ENCODE results near the gene KCNF1. TPM values are rescaled to one million over a fixed set of nuclear protein-coding genes. Genes with fewer than 3 reads are reported as not detected.
A peak's percentile ranks its signal among the peaks of the same experiment; 100 is the strongest.

KCNF1 gene
- total RNA-seq, 1 experiment from 2014 or later, result 0.52 TPM

GRCh38 chr2:10894264-10894935 lies 17.3 kb upstream of the KCNF1 start:
- DNase-seq (ENCODE audit: low read depth, low spot score), result no peak
- no peaks in the 10 kb centered on the region for H3K4me1 ChIP-seq (ENCODE audit: control insufficient read depth in 1 of 2, insufficient read depth in 2 of 2, low read length in 2 of 2)
- POLR2A ChIA-PET, result no interaction called here
- no peaks in the 10 kb centered on the region for H3K9me2 ChIP-seq (ENCODE audit: insufficient read depth)
- TF ChIP-seq YY1 (IDR thresholded peaks at IDR 0.05; ENCODE audit: extremely low read depth, insufficient replicate concordance, low read depth, low read length) (no peak), REST (IDR thresholded peaks at IDR 0.05; ENCODE audit: low read depth) (no peak)
- TF ChIP-seq, protein P1, sequence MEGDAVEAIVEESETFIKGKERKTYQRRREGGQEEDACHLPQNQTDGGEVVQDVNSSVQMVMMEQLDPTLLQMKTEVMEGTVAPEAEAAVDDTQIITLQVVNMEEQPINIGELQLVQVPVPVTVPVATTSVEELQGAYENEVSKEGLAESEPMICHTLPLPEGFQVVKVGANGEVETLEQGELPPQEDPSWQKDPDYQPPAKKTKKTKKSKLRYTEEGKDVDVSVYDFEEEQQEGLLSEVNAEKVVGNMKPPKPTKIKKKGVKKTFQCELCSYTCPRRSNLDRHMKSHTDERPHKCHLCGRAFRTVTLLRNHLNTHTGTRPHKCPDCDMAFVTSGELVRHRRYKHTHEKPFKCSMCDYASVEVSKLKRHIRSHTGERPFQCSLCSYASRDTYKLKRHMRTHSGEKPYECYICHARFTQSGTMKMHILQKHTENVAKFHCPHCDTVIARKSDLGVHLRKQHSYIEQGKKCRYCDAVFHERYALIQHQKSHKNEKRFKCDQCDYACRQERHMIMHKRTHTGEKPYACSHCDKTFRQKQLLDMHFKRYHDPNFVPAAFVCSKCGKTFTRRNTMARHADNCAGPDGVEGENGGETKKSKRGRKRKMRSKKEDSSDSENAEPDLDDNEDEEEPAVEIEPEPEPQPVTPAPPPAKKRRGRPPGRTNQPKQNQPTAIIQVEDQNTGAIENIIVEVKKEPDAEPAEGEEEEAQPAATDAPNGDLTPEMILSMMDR (IDR thresholded peaks at IDR 0.05 in 2 of 3, conservative IDR thresholded peaks at IDR 0.05 in 1 of 3; ENCODE audit: borderline replicate concordance in 1 of 3, insufficient read depth in 1 of 3, low read depth in 2 of 3, low read length in 2 of 3), result 0 out of 6 replicates have a peak, but pooled peaks of 1 of the 3 experiments have one; percentile 7
- no peak overlapping the region for H3K27ac ChIP-seq (ENCODE audit: low read depth, low read length)
- H3K9me3 ChIP-seq (ENCODE audit: control insufficient read depth in 1 of 2, insufficient read depth in 1 of 2, low read depth in 1 of 2, low read length in 2 of 2), result no peaks in the 10 kb centered on the region
- no peak overlapping the region for H3K4me3 ChIP-seq (replicated peaks in 1 of 2; ENCODE audit: low read depth in 1 of 2, low read length in 2 of 2)
- RAD21 ChIA-PET (ENCODE audit: low non-redundant PET in 1 of 2, low total read pairs in 2 of 2, uncharacterized antibody in 2 of 2, unreplicated experiment in 2 of 2), result no interaction called here
- no peak overlapping the region for H3K9ac ChIP-seq (ENCODE audit: low read length)
- intact Hi-C loops (cut with micrococcal nuclease), result no loop called here
- no peaks in the 10 kb centered on the region for H4K20me1 ChIP-seq (ENCODE audit: insufficient read depth)
- no TSS peak for BruUV-seq (replicated peaks)
- H2AFZ ChIP-seq (ENCODE audit: low read depth, low read length, poor library complexity, severe bottlenecking), result no peak overlapping the region
- ATAC-seq, result no peak
- 0 out of 2 replicates have a peak, but pooled peaks cover 2% of the 10 kb centered on the region for H3K27me3 ChIP-seq (ENCODE audit: insufficient read depth, low read length)
- CTCF ChIA-PET, result interaction anchor here (1.4 kb wide), 1 partner anchor 12 kb away, joined by 5 read pairs; no protein-coding TSS in a partner anchor
- no peaks in the 10 kb centered on the region for H3K79me2 ChIP-seq (ENCODE audit: insufficient read depth, low read length)
- H3K4me2 ChIP-seq (ENCODE audit: low read length), result no peak overlapping the region
- H3K36me3 ChIP-seq (ENCODE audit: control insufficient read depth in 1 of 2, insufficient read depth in 2 of 2, low read length in 2 of 2), result no peaks in the 10 kb centered on the region

Measured in HCT116 (cell line).